ENCODE data around the gene KIF2C. TPM values are rescaled to one million over a fixed set of nuclear protein-coding genes. Genes with fewer than 3 reads are reported as not detected.

Gene KIF2C
- total and polyA plus RNA-seq, 9 of the 15 experiments (the other 6 are each of a cell fraction or from before 2014, with no cell fraction given) = 84.9 to 226 (median 169) TPM

DNA sequence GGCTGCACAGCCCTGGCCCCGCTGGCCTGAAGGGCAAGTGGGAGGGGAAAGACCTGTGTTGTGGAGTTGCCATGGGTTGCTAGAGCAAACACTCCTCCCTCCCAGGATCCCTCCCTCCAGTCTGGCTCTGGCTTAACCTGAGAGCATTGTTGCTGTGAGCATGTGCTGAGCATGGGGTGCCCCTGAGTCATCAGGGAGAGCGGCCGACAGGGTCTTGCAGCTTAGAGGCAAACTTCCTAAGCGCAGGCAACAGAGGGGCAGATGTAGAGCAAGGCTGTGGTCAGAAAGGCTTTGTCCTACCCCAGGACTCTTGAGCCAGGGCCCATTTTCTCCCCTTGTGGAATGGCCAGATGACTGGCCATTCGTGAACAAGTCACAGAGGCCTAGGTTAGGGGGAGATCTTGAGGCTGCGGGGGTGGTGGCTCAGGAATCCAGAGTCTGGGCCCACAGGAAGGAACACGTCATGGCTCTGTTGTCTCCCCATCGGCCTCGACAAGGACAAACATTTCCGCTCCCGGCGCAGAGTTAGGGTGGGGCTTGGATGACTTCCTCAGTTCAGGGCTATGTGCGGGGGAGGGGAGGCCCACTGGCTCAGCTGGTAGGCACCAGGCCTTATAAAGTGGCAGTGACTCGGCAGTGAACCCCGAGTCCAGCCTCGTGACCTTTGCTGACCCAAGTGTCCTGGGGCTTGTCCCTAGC lies 67.9 kb downstream of the KIF2C start (continued):
- no peak for TF ChIP-seq CHAMP1 (IDR thresholded peaks at IDR 0.05)
- TF ChIP-seq TRIM25 (IDR thresholded peaks at IDR 0.05; ENCODE audit: borderline replicate concordance) = no peak
- TF ChIP-seq XRCC4 (IDR thresholded peaks at IDR 0.05; ENCODE audit: extremely low read depth, insufficient read depth, insufficient read length) = no peak
- peak; percentile 41 for TF ChIP-seq SMARCC2 (IDR thresholded peaks at IDR 0.05; ENCODE audit: low read depth)
- no peak; the same call in 1 of the 2 replicates for TF ChIP-seq GATA2 (CRISPR knock-in tag; IDR thresholded peaks at IDR 0.05)
- 0 out of 2 replicates have a peak, but pooled peaks have one; percentile 39 for TF ChIP-seq ZNF707 (CRISPR knock-in tag; conservative IDR thresholded peaks at IDR 0.05)
- TF ChIP-seq PRPF4 (IDR thresholded peaks at IDR 0.05; ENCODE audit: insufficient read depth, low read depth, low read length, poor library complexity, severe bottlenecking) = no peak
- TF ChIP-seq YY1 (IDR thresholded peaks at IDR 0.05; ENCODE audit: borderline replicate concordance in 1 of 3, control insufficient read depth in 1 of 3, extremely low read depth in 1 of 3, insufficient read depth in 3 of 3, insufficient read length in 1 of 3, insufficient replicate concordance in 2 of 3, low read depth in 1 of 3, low read length in 2 of 3) = peak in 2 of 3 experiments; percentile 31 to 53
- TF ChIP-seq RFX5 (IDR thresholded peaks at IDR 0.05; ENCODE audit: low read depth, low read length) = no peak
- peak; percentile 79 for TF ChIP-seq POLR2B (IDR thresholded peaks at IDR 0.05; ENCODE audit: low read depth, partially characterized antibody)
- TF ChIP-seq ZBTB43 (CRISPR knock-in tag; IDR thresholded peaks at IDR 0.05) = peak; percentile 60; the same call in 1 of the 2 replicates
- TF ChIP-seq HCFC1 (IDR thresholded peaks at IDR 0.05; ENCODE audit: low read depth, low read length) = peak; percentile 50; the same call in 1 of the 2 replicates
- TF ChIP-seq ZNF696 (CRISPR knock-in tag; conservative IDR thresholded peaks at IDR 0.05) = no peak
- peak; percentile 68; the same call in 1 of the 2 replicates for TF ChIP-seq PHF8 (IDR thresholded peaks at IDR 0.05; ENCODE audit: borderline replicate concordance, low read length)
- TF ChIP-seq MAFK (IDR thresholded peaks at IDR 0.05; ENCODE audit: low read length) = peak; percentile 38; the same call in 1 of the 2 replicates
- TF ChIP-seq ZSCAN29 (IDR thresholded peaks at IDR 0.05) = no peak
- peak; percentile 96 for TF ChIP-seq ZNF644 (tag; IDR thresholded peaks at IDR 0.05; ENCODE audit: low read depth)
- peak; percentile 16; the same call in 1 of the 2 replicates for TF ChIP-seq TARDBP (IDR thresholded peaks at IDR 0.05)
- TF ChIP-seq, protein P1, sequence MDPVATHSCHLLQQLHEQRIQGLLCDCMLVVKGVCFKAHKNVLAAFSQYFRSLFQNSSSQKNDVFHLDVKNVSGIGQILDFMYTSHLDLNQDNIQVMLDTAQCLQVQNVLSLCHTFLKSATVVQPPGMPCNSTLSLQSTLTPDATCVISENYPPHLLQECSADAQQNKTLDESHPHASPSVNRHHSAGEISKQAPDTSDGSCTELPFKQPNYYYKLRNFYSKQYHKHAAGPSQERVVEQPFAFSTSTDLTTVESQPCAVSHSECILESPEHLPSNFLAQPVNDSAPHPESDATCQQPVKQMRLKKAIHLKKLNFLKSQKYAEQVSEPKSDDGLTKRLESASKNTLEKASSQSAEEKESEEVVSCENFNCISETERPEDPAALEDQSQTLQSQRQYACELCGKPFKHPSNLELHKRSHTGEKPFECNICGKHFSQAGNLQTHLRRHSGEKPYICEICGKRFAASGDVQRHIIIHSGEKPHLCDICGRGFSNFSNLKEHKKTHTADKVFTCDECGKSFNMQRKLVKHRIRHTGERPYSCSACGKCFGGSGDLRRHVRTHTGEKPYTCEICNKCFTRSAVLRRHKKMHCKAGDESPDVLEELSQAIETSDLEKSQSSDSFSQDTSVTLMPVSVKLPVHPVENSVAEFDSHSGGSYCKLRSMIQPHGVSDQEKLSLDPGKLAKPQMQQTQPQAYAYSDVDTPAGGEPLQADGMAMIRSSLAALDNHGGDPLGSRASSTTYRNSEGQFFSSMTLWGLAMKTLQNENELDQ (CRISPR knock-in tag; IDR thresholded peaks at IDR 0.05; ENCODE audit: borderline replicate concordance) = no peak

Measured in K562 (cell line).